GM20000 (cell line): ENCODE data around the gene TRIO.

ENCODE experiments used
- DNase-seq: peaks from one replicate; pipeline ENCODE4 v3.0.0; 2012; ENCODE audit warnings: low spot score
- TF ChIP-seq, protein P1 (sequence below): IDR thresholded peaks from 2 replicates; pipeline ENCODE4 v1.5.1; 2012; ENCODE audit warnings: mild to moderate bottlenecking, control low read depth; ENCODE audit errors: extremely low read depth, missing control alignments

TRIO gene

DNA sequence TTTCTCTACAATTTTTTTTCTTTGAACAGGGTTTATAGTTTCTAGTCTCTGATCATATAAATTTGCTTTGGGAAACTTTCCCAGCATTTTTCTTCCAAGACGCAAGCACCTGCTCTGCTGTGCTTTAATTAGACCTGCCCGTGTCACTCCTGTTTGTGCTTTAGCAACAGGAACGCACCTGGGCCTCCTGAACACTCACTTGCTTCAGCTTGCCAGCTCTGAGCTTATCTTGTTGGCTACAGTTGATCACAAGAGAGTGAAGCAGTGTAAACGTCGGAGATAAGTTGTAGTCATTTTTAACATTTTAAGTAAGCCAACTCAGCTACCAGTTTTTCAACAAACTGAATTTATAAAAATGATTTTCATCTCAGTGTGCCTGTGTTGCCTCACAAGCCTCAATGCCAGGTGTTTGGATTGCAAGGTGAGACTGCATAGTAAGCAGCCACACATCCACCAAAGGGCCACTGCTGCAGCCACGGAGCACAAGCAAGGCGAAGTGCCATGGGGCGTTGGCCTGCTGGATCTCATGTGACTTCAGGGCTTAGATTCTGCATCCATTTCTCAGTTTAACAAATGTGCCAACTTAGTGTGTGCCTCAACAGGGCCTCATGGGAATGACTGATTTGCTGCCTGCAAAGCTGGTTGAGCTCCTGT, 166.9 kb downstream of the TRIO start:
- no peak for DNase-seq
- TF ChIP-seq, protein P1, sequence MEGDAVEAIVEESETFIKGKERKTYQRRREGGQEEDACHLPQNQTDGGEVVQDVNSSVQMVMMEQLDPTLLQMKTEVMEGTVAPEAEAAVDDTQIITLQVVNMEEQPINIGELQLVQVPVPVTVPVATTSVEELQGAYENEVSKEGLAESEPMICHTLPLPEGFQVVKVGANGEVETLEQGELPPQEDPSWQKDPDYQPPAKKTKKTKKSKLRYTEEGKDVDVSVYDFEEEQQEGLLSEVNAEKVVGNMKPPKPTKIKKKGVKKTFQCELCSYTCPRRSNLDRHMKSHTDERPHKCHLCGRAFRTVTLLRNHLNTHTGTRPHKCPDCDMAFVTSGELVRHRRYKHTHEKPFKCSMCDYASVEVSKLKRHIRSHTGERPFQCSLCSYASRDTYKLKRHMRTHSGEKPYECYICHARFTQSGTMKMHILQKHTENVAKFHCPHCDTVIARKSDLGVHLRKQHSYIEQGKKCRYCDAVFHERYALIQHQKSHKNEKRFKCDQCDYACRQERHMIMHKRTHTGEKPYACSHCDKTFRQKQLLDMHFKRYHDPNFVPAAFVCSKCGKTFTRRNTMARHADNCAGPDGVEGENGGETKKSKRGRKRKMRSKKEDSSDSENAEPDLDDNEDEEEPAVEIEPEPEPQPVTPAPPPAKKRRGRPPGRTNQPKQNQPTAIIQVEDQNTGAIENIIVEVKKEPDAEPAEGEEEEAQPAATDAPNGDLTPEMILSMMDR, result no peak

DNA sequence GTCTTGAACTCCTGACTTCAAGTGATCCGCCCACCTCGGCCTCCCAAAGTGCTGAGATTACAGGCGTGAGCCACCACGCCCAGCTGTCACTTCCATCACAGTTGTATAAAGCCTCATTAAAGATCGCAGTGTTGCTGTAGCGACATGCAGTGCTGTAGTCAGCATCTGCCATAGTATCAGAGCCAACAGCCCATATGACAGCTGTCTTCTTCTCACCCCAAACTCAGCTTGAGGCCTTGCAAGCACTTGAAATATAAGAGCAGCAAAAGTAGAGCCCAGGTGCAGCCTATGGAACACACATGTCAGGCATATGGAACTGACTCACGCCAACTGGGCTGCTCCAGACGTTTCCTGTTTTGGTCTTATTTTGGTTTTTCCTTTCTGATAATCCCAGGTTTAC, 167.8 kb downstream of the TRIO start:
- TF ChIP-seq, protein P1, result no peak
- DNase-seq, result no peak

DNA sequence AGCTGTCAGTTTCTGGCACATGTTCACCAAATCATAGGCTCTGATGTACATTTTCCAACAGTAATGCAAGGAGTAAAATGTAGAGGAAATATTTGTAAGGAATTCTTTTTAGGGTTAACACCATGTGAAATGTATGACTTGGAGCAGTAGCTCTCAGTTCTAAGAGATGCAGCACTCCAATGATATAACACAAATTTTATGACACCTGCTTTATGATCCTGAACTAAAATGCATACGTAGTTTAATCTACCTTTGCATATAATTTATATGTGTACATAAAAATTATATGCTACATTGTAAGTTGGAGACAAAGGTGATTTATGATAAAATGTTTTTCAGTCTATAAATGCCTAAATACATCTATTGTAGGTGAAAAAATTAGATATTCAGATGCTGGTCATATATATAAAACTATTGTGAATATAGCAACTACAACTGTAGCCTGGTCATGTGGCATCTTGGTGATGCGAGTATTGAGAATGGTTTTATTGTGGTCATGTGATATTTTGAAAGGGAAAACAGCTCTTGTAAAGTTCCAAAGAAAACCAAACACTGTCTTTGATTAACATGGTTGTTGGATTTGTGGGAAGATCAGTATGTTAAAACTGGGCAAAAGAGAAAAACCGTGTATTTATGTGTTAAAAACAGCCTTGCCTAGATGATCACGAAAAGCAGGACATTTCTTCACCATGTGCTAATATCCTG, 171.0 kb downstream of the TRIO start:
- TF ChIP-seq, protein P1, result no peak
- DNase-seq, result no peak

DNA sequence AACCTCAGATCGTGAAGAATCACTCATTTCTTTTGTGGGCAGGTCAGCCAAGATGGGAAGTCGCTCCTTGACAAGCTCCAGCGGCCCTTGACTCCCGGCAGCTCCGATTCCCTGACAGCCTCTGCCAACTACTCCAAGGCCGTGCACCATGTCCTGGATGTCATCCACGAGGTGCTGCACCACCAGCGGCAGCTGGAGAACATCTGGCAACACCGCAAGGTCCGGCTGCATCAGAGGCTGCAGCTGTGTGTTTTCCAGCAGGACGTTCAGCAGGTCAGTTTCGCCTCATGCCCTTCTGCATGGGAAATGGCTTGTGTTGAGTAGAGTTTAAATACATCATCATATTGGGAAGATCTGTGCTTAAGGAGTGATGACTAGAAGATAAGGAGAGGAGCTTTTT, 173.3 kb downstream of the TRIO start:
- no peak for DNase-seq

DNA sequence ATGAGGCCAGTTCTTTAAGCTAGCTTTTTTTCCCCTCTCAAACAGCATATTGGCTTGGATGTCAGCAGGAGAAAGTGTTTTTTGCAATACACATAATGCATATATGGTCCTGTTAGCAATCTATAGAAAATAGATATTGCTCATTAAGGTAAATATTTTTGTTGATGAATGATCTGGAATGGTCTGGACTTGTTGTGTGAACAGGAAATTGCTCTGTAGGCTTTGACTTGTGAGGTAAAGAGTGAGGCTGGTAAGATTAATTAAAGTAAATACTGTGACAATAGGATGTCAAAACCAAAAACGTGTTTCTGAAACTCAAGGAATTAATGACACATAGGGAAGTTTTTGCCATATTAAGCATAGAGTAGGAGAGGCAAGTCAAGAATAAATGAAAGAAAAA, 176.0 kb downstream of the TRIO start:
- no peak for DNase-seq
- TF ChIP-seq, protein P1, result no peak

More for the DNA sequence above, 173.3 kb downstream of the TRIO start:
- TF ChIP-seq, protein P1, result no peak

DNA sequence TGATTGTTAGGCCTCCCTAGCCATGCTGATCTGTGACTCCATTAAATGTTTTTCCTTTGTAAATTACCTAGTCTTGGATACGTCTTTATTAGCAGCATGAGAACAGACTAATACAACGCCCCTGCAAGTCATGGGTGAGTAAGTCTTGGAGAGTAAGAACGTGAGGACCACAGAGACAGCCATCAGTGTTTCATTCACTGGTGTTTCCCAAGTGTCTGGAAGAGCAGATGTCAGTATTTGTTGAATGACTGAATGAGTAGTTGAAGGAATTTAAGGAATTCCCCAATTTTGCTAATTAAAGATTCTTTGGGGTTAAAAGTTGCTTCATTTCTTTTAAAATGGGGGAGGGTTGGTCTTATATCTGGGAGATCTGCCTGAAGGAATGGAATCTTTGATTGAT, 178.8 kb downstream of the TRIO start:
- TF ChIP-seq, protein P1, result no peak
- DNase-seq, result no peak

DNA sequence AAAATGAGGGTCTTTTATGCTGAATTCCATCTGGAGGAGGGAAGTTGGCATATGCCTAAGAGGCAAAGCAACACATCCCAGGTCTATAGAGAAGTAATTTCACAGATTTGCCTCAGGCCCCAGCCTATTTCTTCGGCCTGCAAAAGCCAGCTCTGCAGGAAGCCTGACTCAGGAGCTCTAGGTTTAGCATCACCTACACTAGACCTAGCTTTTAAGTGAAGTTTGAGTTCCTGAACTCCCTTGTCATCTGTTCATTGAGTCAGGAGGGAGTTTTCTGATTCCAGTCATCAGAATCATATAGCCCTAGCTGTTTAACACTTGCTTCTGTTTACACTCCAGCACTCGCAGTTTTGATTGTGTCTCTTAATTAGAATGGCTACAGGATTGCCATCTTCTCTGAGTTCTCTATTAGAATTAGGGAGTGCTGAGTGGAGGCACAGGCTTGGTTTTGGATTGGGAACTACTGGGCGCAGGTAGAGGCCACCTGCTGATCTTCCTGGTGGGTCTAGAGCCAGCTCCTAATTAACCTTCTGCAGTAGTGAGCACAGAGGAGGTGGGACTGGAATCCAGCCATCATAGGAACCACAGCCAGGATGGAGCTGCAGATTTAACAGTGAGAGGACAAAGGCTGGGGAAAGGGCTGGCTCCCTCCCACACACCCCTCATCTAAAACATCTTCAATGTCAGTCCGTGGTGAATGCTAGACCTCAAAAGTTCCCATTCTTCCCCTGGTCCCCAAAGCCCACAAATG, 179.5 kb downstream of the TRIO start:
- no peak for DNase-seq

More for the DNA sequence above, 179.5 kb downstream of the TRIO start:
- TF ChIP-seq, protein P1, result no peak
